Measurements from ENCODE around the gene TOM1L2.

- TF ChIP-seq CTCF (conservative IDR thresholded peaks at IDR 0.05 in 1 of 2, IDR thresholded peaks at IDR 0.05 in 1 of 2; ENCODE audit: low read depth in 1 of 2, low read length in 2 of 2) = no peak
- no peak for TF ChIP-seq EZH2 (IDR thresholded peaks at IDR 0.05; ENCODE audit: low read length, missing control alignments)
Observed at GRCh38 chr17:17944242-17944641, 28.0 kb downstream of the TOM1L2 start.

All from fibroblast of lung (primary cell).